Caco-2 (cell line): ENCODE data around the gene RBM43. TPM values are rescaled to one million over a fixed set of nuclear protein-coding genes. Genes with fewer than 3 reads are reported as not detected.

Experiments
- BruUV-seq: library from RNA; stranded (reverse); fragments of 400-500 nt; replicated peaks from 2 replicates; lab custom pipeline; 2021; lab: Mats Ljungman, UMichigan
- CTCF ChIA-PET: fragments of 300-600 bp; sonication (Branson Sonifier 250); formaldehyde crosslinking; loops from one replicate; lab custom pipeline; 2022; ENCODE audit warnings: antibody characterized with exemption; lab: Charles Lee
- POLR2A ChIA-PET: fragments of 300-600 bp; sonication (Branson Sonifier 250); formaldehyde crosslinking; loops from one replicate; lab custom pipeline; 2022; ENCODE audit warnings: antibody characterized with exemption; lab: Charles Lee
- DNase-seq, 2 experiments: peaks; one replicate each; pipeline versions ENCODE4 v3.0.0 to v3.0.0-alpha.2; 2020 to 2022
- H3K27me3 ChIP-seq: replicated peaks from 2 replicates; pipeline ENCODE4 v1.6.0; 2011; ENCODE audit warnings: low read length; ENCODE audit not compliant: control insufficient read depth, insufficient read depth
- H3K36me3 ChIP-seq: 2 replicates; pipeline ENCODE4 v1.5.1; 2011; ENCODE audit warnings: low read length; ENCODE audit not compliant: control insufficient read depth, insufficient read depth
- H3K4me1 ChIP-seq: fragments of 250-450 bp; sonication (Bioruptor Pico); 2 replicates; pipeline ENCODE4 v1.5.1; 2020; ENCODE audit warnings: mild to moderate bottlenecking
- H3K4me3 ChIP-seq: 2 replicates; pipeline ENCODE4 v1.5.1; 2011; ENCODE audit warnings: low read depth, mild to moderate bottlenecking, control low read depth, low read length
- H3K9me3 ChIP-seq: fragments of 250-450 bp; sonication (Bioruptor Pico); 2 replicates; pipeline ENCODE4 v1.5.1; 2020; ENCODE audit warnings: mild to moderate bottlenecking, moderate library complexity
- H3K27ac Mint-ChIP-seq: one replicate; pipeline ENCODE4 v1.8.0; 2022; ENCODE audit warnings: mixed read lengths; ENCODE audit not compliant: unreplicated experiment
- H3K27me3 Mint-ChIP-seq: one replicate; pipeline ENCODE4 v1.8.0; 2022; ENCODE audit warnings: mixed read lengths; ENCODE audit not compliant: insufficient read depth, unreplicated experiment
- H3K36me3 Mint-ChIP-seq: one replicate; pipeline ENCODE4 v1.8.0; 2022; ENCODE audit warnings: mild to moderate bottlenecking, mixed read lengths; ENCODE audit not compliant: insufficient read depth, unreplicated experiment
- H3K4me1 Mint-ChIP-seq: one replicate; pipeline ENCODE4 v1.8.0; 2022; ENCODE audit warnings: low read depth, mixed read lengths; ENCODE audit not compliant: unreplicated experiment
- H3K4me3 Mint-ChIP-seq: one replicate; pipeline ENCODE4 v1.8.0; 2022; ENCODE audit warnings: mild to moderate bottlenecking, moderate library complexity, mixed read lengths; ENCODE audit not compliant: unreplicated experiment
- H3K9me3 Mint-ChIP-seq: one replicate; pipeline ENCODE4 v1.8.0; 2022; ENCODE audit warnings: mixed read lengths; ENCODE audit not compliant: unreplicated experiment
- intact Hi-C: fragments of 100-400 bp; cut with micrococcal nuclease; formaldehyde crosslinking; loops from one replicate; pipeline ENCODE4 v1.10.0; 2022; ENCODE audit not compliant: unreplicated experiment
- total RNA-seq: library from RNA; stranded (reverse); gene quantifications from 2 replicates; pipeline ENCODE4 v1.2.3, GENCODE V29; 2022
- TF ChIP-seq, protein P1 (sequence below), 2 experiments: fragments of 200-600 bp in 1 of 2; IDR thresholded peaks; 1 replicate in 1 of 2; 2 replicates in 1 of 2; pipeline versions ENCODE4 v1.5.1 to v1.8.0; 2011 to 2022; ENCODE audit warnings: antibody characterized with exemption in 1 of 2, control low read depth in 1 of 2, inconsistent platforms in 1 of 2, low read depth in 1 of 2, low read length in 1 of 2, mild to moderate bottlenecking in 1 of 2, moderate library complexity in 1 of 2; ENCODE audit not compliant: insufficient read depth in 1 of 2, severe bottlenecking in 1 of 2, unreplicated experiment in 1 of 2

Gene RBM43
- total RNA-seq, 1 experiment from 2014 or later, result 1.4 TPM

DNA sequence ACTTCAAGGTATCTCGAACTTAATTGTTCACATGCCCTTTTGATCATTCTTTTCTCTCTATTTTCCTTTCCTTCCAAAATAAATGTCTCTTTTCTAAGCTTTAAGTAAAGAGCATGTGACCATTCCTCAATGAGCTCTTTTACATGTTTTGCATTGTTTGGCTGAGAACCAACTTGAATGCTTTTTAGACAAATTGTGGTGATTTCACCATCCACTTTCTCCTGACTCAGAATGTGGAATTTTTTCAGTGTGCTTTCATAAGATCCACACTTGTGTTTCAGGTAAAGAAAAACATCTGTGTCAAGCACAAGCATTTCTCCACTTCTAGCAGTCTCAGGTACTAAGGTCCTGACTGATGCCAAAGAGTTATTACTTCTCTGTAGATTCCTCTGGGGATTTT lies 10.7 kb downstream of the RBM43 start:
- ChIA-PET CTCF (interaction anchor here (0.6 kb wide), 1 partner anchor 91 kb away, joined by 3 read pairs; no protein-coding TSS in a partner anchor), POLR2A (no interaction called here)
- H3K9me3 ChIP-seq, result no peaks in the 10 kb centered on the region; the same call in 1 of the 2 replicates
- H3K27me3 Mint-ChIP-seq, result no peaks in the 10 kb centered on the region
- no peaks in the 10 kb centered on the region for H3K36me3 ChIP-seq
- no peaks in the 10 kb centered on the region for H3K4me1 Mint-ChIP-seq
- intact Hi-C loops, result no loop called here
- DNase-seq, result no peak
- no peaks in the 10 kb centered on the region for H3K27me3 ChIP-seq
- TF ChIP-seq, protein P1, sequence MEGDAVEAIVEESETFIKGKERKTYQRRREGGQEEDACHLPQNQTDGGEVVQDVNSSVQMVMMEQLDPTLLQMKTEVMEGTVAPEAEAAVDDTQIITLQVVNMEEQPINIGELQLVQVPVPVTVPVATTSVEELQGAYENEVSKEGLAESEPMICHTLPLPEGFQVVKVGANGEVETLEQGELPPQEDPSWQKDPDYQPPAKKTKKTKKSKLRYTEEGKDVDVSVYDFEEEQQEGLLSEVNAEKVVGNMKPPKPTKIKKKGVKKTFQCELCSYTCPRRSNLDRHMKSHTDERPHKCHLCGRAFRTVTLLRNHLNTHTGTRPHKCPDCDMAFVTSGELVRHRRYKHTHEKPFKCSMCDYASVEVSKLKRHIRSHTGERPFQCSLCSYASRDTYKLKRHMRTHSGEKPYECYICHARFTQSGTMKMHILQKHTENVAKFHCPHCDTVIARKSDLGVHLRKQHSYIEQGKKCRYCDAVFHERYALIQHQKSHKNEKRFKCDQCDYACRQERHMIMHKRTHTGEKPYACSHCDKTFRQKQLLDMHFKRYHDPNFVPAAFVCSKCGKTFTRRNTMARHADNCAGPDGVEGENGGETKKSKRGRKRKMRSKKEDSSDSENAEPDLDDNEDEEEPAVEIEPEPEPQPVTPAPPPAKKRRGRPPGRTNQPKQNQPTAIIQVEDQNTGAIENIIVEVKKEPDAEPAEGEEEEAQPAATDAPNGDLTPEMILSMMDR (IDR thresholded peaks at IDR 0.05; ENCODE audit: insufficient read depth in 1 of 2, low read depth in 1 of 2, low read length in 1 of 2, severe bottlenecking in 1 of 2, unreplicated experiment in 1 of 2), result no peak
- H3K9me3 Mint-ChIP-seq, result peaks cover 10% of the 10 kb centered on the region
- H3K27ac Mint-ChIP-seq, result no peak overlapping the region
- no peaks in the 10 kb centered on the region for H3K4me1 ChIP-seq
- H3K4me3 Mint-ChIP-seq, result no peak overlapping the region
- BruUV-seq, result no TSS peak
- no peak overlapping the region for H3K4me3 ChIP-seq
- no peaks in the 10 kb centered on the region for H3K36me3 Mint-ChIP-seq

DNA sequence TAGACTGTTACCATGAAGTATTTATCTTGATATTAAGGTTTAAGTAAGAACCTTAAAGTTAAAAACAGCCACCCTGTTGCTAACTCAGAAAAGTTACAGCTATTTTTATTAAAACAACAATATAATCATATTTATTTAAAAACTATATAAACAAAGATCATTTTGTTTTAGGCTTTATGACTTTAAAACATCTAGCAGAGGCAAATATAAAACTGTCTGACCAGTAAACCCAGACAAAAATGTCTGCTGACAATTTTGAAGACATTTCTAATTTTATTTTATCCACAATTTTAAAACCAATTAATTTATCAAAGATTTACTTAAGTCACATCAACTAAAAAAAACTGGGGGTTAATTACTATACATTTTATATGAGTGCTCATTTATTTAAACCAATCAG lies 14.2 kb downstream of the RBM43 start:
- TF ChIP-seq, protein P1 (IDR thresholded peaks at IDR 0.05; ENCODE audit: insufficient read depth in 1 of 2, low read depth in 1 of 2, low read length in 1 of 2, severe bottlenecking in 1 of 2, unreplicated experiment in 1 of 2), result no peak
- no peak for DNase-seq
- Histone ChIP-seq H3K4me3 (no peak overlapping the region), H3K36me3 (no peaks in the 10 kb centered on the region), H3K4me1 (no peaks in the 10 kb centered on the region), H3K9me3 (no peaks in the 10 kb centered on the region; the same call in 1 of the 2 replicates), H3K27me3 (no peaks in the 10 kb centered on the region)
- Mint-ChIP-seq H3K4me1 (no peaks in the 10 kb centered on the region), H3K27ac (no peak overlapping the region), H3K36me3 (no peaks in the 10 kb centered on the region), H3K9me3 (peaks cover 10% of the 10 kb centered on the region), H3K4me3 (no peak overlapping the region), H3K27me3 (no peaks in the 10 kb centered on the region)
- no TSS peak for BruUV-seq
- intact Hi-C loops, result no loop called here
- POLR2A ChIA-PET, result no interaction called here
- CTCF ChIA-PET, result no interaction called here

DNA sequence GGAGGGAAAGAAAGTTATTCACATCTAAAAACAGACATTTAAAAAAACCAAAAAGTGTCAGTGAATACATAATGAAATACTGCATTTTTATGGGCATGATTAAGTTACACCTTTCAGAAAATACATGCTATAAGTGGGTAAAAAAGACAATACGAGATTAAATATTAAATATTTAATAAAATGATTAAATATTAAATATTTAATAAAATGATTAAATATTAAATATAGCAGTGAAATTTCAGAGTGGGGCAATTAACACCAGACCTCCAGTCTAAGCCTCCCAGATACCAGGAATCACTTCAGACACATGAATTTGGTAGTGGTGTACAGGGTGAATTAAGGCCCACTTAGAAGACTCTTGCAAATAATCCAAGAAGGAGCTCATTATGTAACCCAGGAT lies 15.5 kb downstream of the RBM43 start:
- TF ChIP-seq, protein P1 (IDR thresholded peaks at IDR 0.05; ENCODE audit: insufficient read depth in 1 of 2, low read depth in 1 of 2, low read length in 1 of 2, severe bottlenecking in 1 of 2, unreplicated experiment in 1 of 2), result no peak
- Mint-ChIP-seq H3K9me3 (peaks cover 10% of the 10 kb centered on the region), H3K27me3 (no peaks in the 10 kb centered on the region), H3K36me3 (no peaks in the 10 kb centered on the region), H3K27ac (no peak overlapping the region), H3K4me1 (no peaks in the 10 kb centered on the region), H3K4me3 (no peak overlapping the region)
- no peak for DNase-seq
- Histone ChIP-seq H3K9me3 (no peaks in the 10 kb centered on the region; the same call in 1 of the 2 replicates), H3K4me3 (no peak overlapping the region), H3K27me3 (no peaks in the 10 kb centered on the region), H3K36me3 (no peaks in the 10 kb centered on the region), H3K4me1 (no peaks in the 10 kb centered on the region)
- intact Hi-C loops, result no loop called here
- CTCF ChIA-PET, result no interaction called here
- POLR2A ChIA-PET, result no interaction called here
- BruUV-seq, result no TSS peak
